ENCODE data around the gene ARL15. TPM values are rescaled to one million over a fixed set of nuclear protein-coding genes. Genes with fewer than 3 reads are reported as not detected.

The ARL15 gene
- total and polyA plus RNA-seq, 9 of the 15 experiments (the other 6 are each of a cell fraction or from before 2014, with no cell fraction given) = 18.5 to 80.4 (median 57.0) TPM

DNA sequence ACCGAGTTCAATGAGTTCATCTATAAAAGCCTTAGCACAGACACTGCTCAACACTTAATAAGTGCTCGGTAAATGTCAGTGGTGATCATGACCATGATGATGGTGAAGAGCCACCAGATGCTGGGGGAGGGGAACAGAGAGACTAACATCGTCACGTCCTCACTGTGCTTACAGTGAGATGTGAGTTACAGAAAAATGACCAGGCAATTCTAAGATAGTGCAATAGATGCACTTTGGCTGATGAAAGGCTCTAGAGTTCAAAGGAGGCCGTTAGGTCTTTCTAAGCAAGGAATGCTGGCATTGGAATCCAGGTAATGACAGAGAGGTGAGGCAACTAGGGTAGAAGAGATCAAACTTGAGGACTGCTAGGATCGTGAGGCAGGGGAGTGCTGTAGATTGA lies 36.7 kb downstream of the ARL15 start (continued):
- TF ChIP-seq, protein P1, sequence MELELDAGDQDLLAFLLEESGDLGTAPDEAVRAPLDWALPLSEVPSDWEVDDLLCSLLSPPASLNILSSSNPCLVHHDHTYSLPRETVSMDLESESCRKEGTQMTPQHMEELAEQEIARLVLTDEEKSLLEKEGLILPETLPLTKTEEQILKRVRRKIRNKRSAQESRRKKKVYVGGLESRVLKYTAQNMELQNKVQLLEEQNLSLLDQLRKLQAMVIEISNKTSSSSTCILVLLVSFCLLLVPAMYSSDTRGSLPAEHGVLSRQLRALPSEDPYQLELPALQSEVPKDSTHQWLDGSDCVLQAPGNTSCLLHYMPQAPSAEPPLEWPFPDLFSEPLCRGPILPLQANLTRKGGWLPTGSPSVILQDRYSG (tag; conservative IDR thresholded peaks at IDR 0.05; ENCODE audit: low read depth) = 0 out of 2 replicates have a peak, but pooled peaks have one; percentile 19
- TF ChIP-seq ZKSCAN8 (CRISPR knock-in tag; IDR thresholded peaks at IDR 0.05) = 0 out of 2 replicates have a peak, but pooled peaks have one; percentile 28
- TF ChIP-seq, protein P2, sequence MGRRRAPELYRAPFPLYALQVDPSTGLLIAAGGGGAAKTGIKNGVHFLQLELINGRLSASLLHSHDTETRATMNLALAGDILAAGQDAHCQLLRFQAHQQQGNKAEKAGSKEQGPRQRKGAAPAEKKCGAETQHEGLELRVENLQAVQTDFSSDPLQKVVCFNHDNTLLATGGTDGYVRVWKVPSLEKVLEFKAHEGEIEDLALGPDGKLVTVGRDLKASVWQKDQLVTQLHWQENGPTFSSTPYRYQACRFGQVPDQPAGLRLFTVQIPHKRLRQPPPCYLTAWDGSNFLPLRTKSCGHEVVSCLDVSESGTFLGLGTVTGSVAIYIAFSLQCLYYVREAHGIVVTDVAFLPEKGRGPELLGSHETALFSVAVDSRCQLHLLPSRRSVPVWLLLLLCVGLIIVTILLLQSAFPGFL (CRISPR knock-in tag; IDR thresholded peaks at IDR 0.05) = no peak
- no peak for TF ChIP-seq IFI16 (CRISPR knock-in tag; IDR thresholded peaks at IDR 0.05)
- TF ChIP-seq RBM22 (IDR thresholded peaks at IDR 0.05; ENCODE audit: low read depth, low read length, poor library complexity, severe bottlenecking) = no peak
- TF ChIP-seq, protein P3, sequence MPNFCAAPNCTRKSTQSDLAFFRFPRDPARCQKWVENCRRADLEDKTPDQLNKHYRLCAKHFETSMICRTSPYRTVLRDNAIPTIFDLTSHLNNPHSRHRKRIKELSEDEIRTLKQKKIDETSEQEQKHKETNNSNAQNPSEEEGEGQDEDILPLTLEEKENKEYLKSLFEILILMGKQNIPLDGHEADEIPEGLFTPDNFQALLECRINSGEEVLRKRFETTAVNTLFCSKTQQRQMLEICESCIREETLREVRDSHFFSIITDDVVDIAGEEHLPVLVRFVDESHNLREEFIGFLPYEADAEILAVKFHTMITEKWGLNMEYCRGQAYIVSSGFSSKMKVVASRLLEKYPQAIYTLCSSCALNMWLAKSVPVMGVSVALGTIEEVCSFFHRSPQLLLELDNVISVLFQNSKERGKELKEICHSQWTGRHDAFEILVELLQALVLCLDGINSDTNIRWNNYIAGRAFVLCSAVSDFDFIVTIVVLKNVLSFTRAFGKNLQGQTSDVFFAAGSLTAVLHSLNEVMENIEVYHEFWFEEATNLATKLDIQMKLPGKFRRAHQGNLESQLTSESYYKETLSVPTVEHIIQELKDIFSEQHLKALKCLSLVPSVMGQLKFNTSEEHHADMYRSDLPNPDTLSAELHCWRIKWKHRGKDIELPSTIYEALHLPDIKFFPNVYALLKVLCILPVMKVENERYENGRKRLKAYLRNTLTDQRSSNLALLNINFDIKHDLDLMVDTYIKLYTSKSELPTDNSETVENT (CRISPR knock-in tag; IDR thresholded peaks at IDR 0.05) = no peak
- TF ChIP-seq ZNF354B (CRISPR knock-in tag; IDR thresholded peaks at IDR 0.05) = no peak
- TF ChIP-seq ZNF785 (CRISPR knock-in tag; IDR thresholded peaks at IDR 0.05) = no peak
- TF ChIP-seq, protein P4, sequence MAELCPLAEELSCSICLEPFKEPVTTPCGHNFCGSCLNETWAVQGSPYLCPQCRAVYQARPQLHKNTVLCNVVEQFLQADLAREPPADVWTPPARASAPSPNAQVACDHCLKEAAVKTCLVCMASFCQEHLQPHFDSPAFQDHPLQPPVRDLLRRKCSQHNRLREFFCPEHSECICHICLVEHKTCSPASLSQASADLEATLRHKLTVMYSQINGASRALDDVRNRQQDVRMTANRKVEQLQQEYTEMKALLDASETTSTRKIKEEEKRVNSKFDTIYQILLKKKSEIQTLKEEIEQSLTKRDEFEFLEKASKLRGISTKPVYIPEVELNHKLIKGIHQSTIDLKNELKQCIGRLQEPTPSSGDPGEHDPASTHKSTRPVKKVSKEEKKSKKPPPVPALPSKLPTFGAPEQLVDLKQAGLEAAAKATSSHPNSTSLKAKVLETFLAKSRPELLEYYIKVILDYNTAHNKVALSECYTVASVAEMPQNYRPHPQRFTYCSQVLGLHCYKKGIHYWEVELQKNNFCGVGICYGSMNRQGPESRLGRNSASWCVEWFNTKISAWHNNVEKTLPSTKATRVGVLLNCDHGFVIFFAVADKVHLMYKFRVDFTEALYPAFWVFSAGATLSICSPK (IDR thresholded peaks at IDR 0.05; ENCODE audit: borderline replicate concordance) = no peak
- TF ChIP-seq ZNF76 (CRISPR knock-in tag; IDR thresholded peaks at IDR 0.05; ENCODE audit: borderline replicate concordance) = no peak
- TF ChIP-seq, protein P5, sequence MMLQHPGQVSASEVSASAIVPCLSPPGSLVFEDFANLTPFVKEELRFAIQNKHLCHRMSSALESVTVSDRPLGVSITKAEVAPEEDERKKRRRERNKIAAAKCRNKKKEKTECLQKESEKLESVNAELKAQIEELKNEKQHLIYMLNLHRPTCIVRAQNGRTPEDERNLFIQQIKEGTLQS (IDR thresholded peaks at IDR 0.05) = peak; percentile 70
- TF ChIP-seq, protein P5 (CRISPR knock-in tag; conservative IDR thresholded peaks at IDR 0.05) = no peak
- TF ChIP-seq, protein P6, sequence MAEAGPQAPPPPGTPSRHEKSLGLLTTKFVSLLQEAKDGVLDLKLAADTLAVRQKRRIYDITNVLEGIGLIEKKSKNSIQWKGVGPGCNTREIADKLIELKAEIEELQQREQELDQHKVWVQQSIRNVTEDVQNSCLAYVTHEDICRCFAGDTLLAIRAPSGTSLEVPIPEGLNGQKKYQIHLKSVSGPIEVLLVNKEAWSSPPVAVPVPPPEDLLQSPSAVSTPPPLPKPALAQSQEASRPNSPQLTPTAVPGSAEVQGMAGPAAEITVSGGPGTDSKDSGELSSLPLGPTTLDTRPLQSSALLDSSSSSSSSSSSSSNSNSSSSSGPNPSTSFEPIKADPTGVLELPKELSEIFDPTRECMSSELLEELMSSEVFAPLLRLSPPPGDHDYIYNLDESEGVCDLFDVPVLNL (CRISPR knock-in tag; IDR thresholded peaks at IDR 0.05; ENCODE audit: low read depth) = no peak
- no peak for TF ChIP-seq RBFOX2 (IDR thresholded peaks at IDR 0.05; ENCODE audit: low read depth, low read length)
- no peak for TF ChIP-seq NONO (IDR thresholded peaks at IDR 0.05; ENCODE audit: low read depth in 2 of 2, low read length in 1 of 2)
- no peak for TF ChIP-seq MYC (IDR thresholded peaks at IDR 0.05; ENCODE audit: low read depth, low read length)
- TF ChIP-seq MYC (CRISPR knock-in tag; IDR thresholded peaks at IDR 0.05; ENCODE audit: borderline replicate concordance, low read depth) = no peak
- TF ChIP-seq NBN (IDR thresholded peaks at IDR 0.05; ENCODE audit: low read depth) = no peak
- no peak for TF ChIP-seq BCL6 (CRISPR knock-in tag; IDR thresholded peaks at IDR 0.05)
- TF ChIP-seq DACH1 (IDR thresholded peaks at IDR 0.05; ENCODE audit: partially characterized antibody) = no peak
- no peak for TF ChIP-seq ILF3 (IDR thresholded peaks at IDR 0.05; ENCODE audit: borderline replicate concordance)

Data from K562 (cell line).